ENCODE measurements around the gene CCDC50.

- TF ChIP-seq CSDC2 (CRISPR knock-in tag; IDR thresholded peaks at IDR 0.05) (no peak), PATZ1 (CRISPR knock-in tag; IDR thresholded peaks at IDR 0.05; ENCODE audit: borderline replicate concordance) (no peak), ZC3H10 (CRISPR knock-in tag; IDR thresholded peaks at IDR 0.05) (no peak), ZFP30 (CRISPR knock-in tag; IDR thresholded peaks at IDR 0.05) (no peak)
These were observed 15.9 kb upstream of the CCDC50 start for GRCh38 chr3:191313296-191313695.

Measured in SK-N-SH treated with all-trans-retinoic acid at 6 μM for 48 hours (cell line).